G401.6 (cell line): ENCODE measurements around the gene RMND1.
"Not testable (repeated sequence)": the region's sequence is repeated elsewhere in the genome, so short reads cannot be mapped to it uniquely, and the experiment has no call there.

Source experiments
- FAIRE-seq: peaks from 2 replicates; lab custom pipeline; 2012; peaks lifted over from hg19 to GRCh38; lab: Jason Lieb, UNC

Gene RMND1

DNA sequence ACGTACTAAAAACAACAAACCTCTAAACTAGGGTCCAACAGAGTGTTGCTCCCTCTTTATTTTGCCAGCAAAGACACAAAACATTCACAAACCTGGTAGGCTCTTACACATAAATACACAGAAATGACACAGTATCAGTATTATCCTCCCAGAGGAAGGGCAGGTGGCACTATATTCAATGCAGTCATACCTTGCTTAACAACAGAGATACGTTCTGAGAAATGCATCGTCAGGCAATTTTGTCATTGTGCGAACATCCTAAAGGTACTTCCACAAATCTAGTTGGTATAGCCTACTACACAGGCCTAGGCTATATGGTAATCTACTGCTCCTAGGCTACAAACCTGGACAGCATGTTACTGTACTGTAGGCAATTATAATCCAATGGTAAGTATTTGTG, 70.2 kb downstream of the RMND1 start:
- FAIRE-seq = no peak

DNA sequence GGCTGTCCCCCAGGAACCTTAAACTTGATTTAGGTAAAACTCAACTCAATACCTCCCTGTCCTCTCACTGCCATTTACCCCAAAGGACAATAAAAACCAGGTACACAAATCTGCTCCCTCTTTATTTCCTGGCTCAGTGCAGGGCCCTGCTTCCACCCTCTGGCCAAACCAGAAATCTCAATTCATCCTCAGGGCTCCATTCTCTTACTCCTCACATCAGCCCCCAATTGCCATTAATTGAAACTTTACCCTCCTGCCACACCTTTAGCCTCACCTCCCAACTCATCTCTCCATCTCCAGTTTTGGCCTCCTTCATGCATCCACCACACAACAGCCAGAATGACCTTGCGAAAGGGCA, 71.1 kb downstream of the RMND1 start:
- FAIRE-seq = no peak

DNA sequence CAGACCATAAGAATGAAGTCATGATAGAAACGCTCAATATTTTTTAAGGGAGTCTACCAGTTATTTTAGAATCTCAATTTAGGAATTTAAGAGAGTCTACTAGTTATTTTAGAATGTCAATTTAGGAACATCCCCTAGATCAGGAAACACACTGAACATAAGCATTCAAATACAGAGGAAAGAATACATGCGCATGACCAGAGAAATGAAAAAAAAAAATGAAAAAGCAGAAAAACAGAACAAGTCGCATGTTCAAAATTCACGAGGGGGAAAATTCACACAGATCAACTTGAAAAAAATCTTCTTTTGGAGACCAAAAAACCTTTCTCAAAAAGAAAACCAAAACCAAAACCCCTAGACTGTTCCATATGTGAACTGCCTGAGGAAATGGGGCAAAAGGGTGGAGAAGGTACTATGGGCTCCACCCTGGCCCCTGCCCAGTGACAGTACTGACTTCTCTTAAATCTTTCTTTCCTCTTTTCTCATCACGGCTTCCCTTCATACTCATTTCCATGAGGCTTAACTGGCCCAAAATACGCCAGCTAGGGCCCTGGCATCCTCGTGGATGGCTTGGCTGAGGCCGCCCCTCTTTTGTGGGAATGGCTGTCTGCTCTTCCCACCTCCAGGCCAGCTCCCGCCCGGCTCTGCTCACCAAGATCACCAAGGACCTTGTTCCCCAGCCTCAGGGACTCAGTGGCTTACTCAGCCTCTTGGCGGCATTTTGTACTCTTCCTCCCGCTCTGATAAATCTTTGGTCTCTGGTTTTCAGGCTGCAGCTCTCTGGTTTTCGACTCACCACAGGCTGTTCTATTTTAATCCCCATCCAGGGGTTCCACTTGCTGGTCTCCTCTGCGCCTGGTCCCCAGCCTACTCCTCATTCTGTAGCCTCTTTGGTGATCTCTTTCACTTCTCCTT, 71.7 kb downstream of the RMND1 start:
- FAIRE-seq = no peak

DNA sequence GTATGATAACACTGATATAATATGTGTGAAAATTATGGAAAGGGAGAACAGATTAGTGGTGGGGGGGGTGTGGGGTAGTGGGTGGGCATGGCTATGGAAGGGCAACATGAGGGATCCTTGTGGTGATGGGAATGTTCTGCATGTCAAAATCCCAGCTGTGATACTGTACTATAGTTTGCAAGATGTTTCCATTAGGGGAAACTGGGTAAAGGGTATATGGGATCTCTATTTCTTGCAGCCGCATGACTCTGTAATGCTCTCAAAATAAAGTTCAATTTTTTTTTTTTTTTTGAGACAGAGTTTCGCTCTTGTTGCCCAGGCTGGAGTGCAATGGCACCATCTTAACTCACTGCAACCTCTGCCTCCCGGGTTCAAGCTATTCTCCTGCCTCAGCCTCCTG, 74.8 kb downstream of the RMND1 start:
- no peak for FAIRE-seq

DNA sequence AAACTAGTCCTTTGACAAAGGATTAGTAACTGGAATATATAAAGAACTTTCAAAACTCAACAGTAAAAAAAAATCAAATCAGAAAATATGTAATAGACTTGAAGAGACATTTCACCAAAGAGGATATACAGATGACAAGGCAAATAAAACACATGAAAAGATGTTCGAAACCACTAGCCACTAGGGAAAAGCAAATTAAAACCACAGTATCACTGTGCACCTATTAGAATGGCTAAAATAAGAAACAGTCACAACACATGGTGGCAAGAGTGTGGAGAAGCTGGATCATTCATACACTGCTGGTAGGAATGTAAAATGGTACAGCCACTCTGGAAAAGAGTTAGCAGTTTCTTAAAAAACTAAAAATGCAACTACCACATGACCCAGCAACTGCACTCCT, 75.5 kb downstream of the RMND1 start:
- FAIRE-seq = no peak

DNA sequence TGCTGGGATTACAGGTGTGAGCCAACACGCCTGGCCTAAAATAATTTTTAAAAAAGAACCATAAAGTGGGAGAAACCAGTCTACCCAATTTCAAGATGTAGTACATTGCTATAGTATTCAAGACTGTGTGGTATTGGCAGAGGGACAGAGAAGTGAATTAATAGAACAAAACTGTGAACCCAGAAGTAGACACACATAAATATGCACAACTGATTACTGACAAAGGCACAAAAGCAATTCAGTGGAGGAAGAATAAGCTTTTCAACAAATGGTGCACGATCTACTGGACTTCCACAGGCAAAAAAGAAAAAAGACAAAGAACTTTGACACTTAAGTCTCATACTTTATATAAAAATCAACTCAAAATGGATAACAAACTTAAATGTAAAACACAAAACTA, 76.1 kb downstream of the RMND1 start:
- no peak for FAIRE-seq

DNA sequence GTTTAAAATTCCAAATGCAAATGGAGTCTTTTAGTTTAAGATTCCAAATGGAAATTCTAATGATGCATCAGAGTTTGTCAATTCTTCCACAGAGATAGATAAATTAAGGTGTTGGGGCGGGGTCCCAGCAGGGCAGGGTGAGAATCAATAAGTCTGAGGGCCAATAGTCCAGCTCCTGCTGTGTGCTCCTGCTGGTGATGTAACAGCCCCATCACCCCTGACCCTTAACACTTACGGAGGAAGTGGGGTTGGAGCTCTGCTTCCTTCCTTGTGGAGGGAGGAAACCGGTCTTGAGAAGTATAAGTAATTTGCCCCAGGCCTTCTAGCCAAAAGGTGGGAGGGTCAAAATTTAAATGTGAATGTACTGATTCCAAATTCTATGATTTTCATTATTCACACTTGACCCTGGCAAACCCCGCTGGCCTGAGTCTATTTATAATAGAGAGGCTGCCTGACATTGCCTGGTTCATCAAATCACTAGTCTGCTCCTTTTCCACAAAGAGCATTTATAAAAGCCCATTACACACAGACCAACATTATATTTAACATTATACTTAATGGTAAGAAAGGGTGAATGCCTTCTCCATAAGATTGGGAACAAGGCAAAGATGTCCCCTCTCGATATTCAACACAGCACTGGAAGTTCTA, 77.8 kb downstream of the RMND1 start:
- FAIRE-seq = no peak

DNA sequence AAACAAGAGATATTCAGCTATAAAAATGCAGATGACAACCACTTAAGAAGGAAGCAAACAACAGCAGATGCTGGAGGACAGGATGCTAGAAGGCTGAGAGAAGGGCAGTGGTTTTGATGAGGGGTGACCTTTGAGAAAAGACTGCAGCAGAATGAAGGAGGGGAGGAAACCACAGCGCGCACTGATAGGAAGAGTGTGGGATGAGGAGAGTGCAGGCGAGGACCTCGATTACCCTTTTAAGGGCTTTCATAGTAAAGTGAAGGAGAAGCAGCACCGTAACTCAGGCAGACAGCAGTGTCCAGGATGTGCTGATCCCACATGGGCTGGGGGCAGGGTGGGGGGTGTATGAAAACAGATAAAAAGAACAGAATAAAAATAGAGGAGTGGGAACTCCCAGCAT, 79.8 kb downstream of the RMND1 start:
- FAIRE-seq = no peak

DNA sequence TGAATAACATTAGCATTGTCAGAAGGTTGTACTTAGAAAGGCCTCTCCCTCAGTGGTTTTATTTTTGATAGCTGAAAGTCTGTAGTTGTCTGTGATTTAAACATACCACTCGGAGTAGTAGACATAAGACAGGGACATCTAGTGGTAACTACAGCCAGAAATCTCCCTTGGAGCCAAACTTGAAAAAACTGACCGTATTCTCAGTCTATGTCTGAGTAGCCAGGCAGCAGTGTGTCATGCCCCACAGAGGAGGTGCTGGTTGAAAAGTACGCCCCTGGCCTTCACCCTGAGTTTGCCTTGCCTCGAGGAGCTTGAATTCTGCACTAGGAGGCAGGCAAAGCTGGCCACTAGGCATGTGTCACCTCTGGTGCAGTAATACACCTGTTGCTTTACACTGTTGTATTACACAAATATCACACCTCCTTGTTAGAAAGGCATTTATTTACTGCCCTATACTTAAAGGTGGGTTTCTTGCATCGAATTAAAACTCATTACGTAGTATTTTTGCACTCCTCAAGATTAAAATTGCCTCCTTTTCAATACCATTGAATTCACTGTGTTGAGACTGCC, 81.3 kb downstream of the RMND1 start:
- FAIRE-seq = no peak

DNA sequence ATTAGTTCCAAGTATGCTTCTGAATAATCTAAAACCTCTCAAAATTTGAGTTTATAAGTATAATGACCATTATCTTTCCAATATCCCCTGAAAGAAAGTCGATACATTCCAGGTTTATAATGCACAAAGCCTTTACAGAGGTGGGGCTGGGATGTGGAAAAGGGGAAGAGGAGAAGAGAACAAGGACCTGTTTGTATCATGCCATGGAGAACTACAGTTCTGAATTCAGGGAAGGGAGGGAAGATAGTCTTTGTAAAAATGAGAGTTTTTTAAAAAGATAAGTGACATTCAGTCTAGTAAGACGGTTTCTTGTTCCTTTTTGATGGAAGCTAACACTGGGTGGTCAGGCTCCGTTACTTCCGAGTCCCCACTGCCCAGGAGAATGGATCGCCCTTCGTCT, 86.7 kb downstream of the RMND1 start:
- no peak for FAIRE-seq

DNA sequence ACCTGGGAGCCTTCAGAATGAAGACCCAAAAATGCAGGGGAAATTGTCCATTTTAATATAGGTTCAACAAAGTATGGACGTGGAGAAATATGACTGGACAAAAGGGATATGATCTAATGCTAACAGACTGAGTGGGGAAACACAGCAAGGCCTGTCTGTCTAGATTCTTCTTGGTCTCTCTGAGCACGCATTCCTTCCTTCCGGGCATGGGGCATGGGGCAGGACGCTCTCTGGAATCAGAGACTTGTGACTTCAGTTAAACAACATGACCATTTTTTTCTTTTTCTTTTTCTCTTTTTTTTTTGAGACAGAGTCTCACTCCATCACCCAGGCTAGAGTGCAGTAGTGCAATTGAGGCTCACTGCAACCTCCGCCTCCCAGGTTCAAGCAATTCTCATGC, 92.4 kb downstream of the RMND1 start:
- FAIRE-seq = no peak

DNA sequence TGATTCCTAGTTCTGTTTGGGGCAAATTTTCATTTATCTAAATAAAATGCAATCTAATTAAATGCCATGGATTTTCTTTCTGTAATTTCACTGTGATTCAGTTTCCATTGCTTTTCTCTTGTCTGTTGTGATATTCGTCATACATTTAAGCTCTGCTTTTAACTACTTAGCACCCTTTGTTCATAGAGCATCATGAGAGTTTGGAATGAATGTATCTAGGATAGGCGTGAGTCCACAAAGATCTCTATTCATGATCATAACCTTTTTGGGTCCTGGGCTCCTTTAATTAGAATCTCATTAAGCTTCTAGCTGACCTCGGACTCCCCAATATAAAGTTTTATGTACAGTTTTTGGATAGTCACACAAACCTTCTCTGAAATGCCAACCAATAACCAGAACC, 93.5 kb downstream of the RMND1 start:
- FAIRE-seq = no peak

DNA sequence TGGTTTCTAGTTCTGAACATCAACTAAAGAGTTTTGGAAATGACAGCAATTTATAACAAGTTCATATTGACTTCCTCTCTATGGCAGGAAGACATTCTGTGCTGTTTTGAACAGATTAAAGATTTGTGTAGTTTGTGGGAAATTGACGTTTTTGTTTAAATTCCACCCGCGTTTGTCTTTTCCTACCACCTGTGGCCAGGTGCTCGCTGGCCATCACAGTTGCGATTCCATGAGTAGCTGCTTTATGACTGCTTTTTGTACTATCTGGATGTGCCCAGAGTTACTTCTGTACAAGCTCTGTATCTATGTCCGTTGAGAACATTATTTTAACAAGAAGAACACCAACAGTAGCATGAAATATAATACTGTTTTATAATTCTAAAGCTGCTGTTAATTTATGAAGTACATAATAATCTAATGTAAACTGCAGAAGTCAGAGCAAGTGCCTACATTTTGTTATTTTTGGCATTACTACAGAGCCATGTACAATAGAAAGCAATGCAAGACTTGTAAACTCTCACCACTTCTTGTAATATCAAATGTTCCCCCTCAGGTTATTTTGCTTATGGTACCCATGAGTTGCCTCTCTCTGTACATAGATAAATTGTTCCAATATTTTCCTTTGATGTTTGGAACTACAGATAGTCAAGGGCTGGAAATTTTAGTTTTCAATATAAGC, 94.0 kb downstream of the RMND1 start:
- no peak for FAIRE-seq

DNA sequence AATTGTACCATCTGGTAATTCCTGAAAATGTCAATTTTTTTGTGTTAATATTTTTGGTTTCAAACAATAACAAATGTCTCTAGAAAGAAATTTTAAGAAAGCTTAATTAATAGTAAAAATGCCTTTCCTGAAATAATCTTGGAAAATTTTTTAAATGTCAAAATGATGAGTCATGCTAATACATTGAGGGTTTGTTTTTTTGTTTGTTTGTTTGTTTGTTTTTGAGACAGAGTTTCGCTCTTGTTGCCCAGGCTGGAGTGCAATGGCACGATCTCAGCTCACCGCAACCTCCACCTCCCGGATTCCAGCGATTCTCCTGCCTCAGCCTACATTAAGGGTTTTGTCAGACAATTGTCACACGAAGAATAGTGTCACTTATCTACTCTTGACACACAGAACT, 94.9 kb downstream of the RMND1 start:
- FAIRE-seq = not testable (repeated sequence)
